Measurements from ENCODE around the gene TASL. TPM values are rescaled to one million over a fixed set of nuclear protein-coding genes. Genes with fewer than 3 reads are reported as not detected.

TASL gene
- total RNA-seq, 1 donor from 2014 or later, result not detected

- Histone ChIP-seq H3K9me3 (ENCODE audit: insufficient read depth, low read depth, low read length) (no peaks in the 10 kb centered on the region), H3K27me3 (ENCODE audit: insufficient read depth, low read length) (no peaks in the 10 kb centered on the region), H2AFZ (ENCODE audit: low read depth, low read length) (no peak overlapping the region), H4K20me1 (ENCODE audit: insufficient read depth, low read length) (no peaks in the 10 kb centered on the region), H3K27ac (ENCODE audit: low read depth, low read length) (no peak overlapping the region), H3K79me2 (ENCODE audit: insufficient read depth, low read length) (no peaks in the 10 kb centered on the region), H3K4me1 (ENCODE audit: insufficient read depth, low read length) (no peaks in the 10 kb centered on the region), H3K4me3 (ENCODE audit: insufficient read depth, low read depth, low read length) (no peak overlapping the region), H3K4me2 (ENCODE audit: low read length) (no peak overlapping the region), H3K36me3 (ENCODE audit: insufficient read depth, low read length) (no peaks in the 10 kb centered on the region), H3K9ac (ENCODE audit: low read length) (no peak overlapping the region)
- no peak for TF ChIP-seq EZH2 (IDR thresholded peaks at IDR 0.05; ENCODE audit: insufficient read depth, low read length)
- no peak for TF ChIP-seq CTCF (IDR thresholded peaks at IDR 0.05; ENCODE audit: insufficient read depth, low read depth, low read length)
- no peaks in the 10 kb centered on the region for H3K9me3 Mint-ChIP-seq (ENCODE audit: unreplicated experiment)
- peaks cover 6% of the 10 kb centered on the region for H3K4me1 Mint-ChIP-seq (ENCODE audit: low read depth, unreplicated experiment)
- no peak overlapping the region for H3K27ac Mint-ChIP-seq (ENCODE audit: unreplicated experiment)
- H3K27me3 Mint-ChIP-seq (ENCODE audit: low read depth, unreplicated experiment), result no peaks in the 10 kb centered on the region
- no peak overlapping the region for H3K4me3 Mint-ChIP-seq (ENCODE audit: unreplicated experiment)
- no peak for DNase-seq (ENCODE audit: low read depth)
- FAIRE-seq, result peak; percentile 66
- H3K36me3 Mint-ChIP-seq (ENCODE audit: low read depth, unreplicated experiment), result no peaks in the 10 kb centered on the region
These were observed 47.0 kb downstream of the TASL start for GRCh38 chrX:30530606-30531005.

GRCh38 chrX:30525732-30526131 lies 51.8 kb downstream of the TASL start:
- H3K4me1 Mint-ChIP-seq (ENCODE audit: low read depth, unreplicated experiment), result peaks cover 16% of the 10 kb centered on the region
- no peak for FAIRE-seq

More at GRCh38 chrX:30525732-30526131, 51.8 kb downstream of the TASL start:
- H3K79me2 ChIP-seq (ENCODE audit: insufficient read depth, low read length), result no peaks in the 10 kb centered on the region
- no peaks in the 10 kb centered on the region for H3K4me1 ChIP-seq (ENCODE audit: insufficient read depth, low read length)
- no peak overlapping the region for H3K27ac ChIP-seq (ENCODE audit: low read depth, low read length)
- no peaks in the 10 kb centered on the region for H4K20me1 ChIP-seq (ENCODE audit: insufficient read depth, low read length)
- no peaks in the 10 kb centered on the region for H3K9me3 ChIP-seq (ENCODE audit: insufficient read depth, low read depth, low read length)
- H3K9me3 Mint-ChIP-seq (ENCODE audit: unreplicated experiment), result no peaks in the 10 kb centered on the region
- H3K9ac ChIP-seq (ENCODE audit: low read length), result no peak overlapping the region
- H2AFZ ChIP-seq (ENCODE audit: low read depth, low read length), result no peak overlapping the region
- no peak overlapping the region for H3K4me3 Mint-ChIP-seq (ENCODE audit: unreplicated experiment)
- TF ChIP-seq EZH2 (IDR thresholded peaks at IDR 0.05; ENCODE audit: insufficient read depth, low read length) (no peak), CTCF (IDR thresholded peaks at IDR 0.05; ENCODE audit: insufficient read depth, low read depth, low read length) (no peak)
- H3K36me3 Mint-ChIP-seq (ENCODE audit: low read depth, unreplicated experiment), result no peaks in the 10 kb centered on the region
- no peaks in the 10 kb centered on the region for H3K36me3 ChIP-seq (ENCODE audit: insufficient read depth, low read length)
- no peak overlapping the region for H3K4me3 ChIP-seq (ENCODE audit: insufficient read depth, low read depth, low read length)
- DNase-seq (ENCODE audit: low read depth), result no peak
- no peak overlapping the region for H3K4me2 ChIP-seq (ENCODE audit: low read length)
- H3K27ac Mint-ChIP-seq (ENCODE audit: unreplicated experiment), result no peak overlapping the region
- no peaks in the 10 kb centered on the region for H3K27me3 ChIP-seq (ENCODE audit: insufficient read depth, low read length)
- no peaks in the 10 kb centered on the region for H3K27me3 Mint-ChIP-seq (ENCODE audit: low read depth, unreplicated experiment)
